Neural cell (in vitro differentiated cells): ENCODE data around the gene CCNY. TPM values are rescaled to one million over a fixed set of nuclear protein-coding genes. Genes with fewer than 3 reads are reported as not detected.

Experiments used
- H2AFZ ChIP-seq: fragments of 200-600, 300-800 bp; sonication (generic), shearing (Covaris generic); 2 replicates; pipeline ENCODE4 v1.6.0; 2014; ENCODE audit warnings: low read depth, mild to moderate bottlenecking, antibody characterized with exemption, low read length, moderate library complexity
- H3F3A ChIP-seq: fragments of 200-600 bp; shearing (Covaris generic); 2 replicates; pipeline ENCODE4 v1.6.1; 2016; ENCODE audit warnings: mild to moderate bottlenecking, moderate library complexity, mixed read lengths, antibody characterized with exemption, low read length; ENCODE audit not compliant: insufficient read depth, poor library complexity, severe bottlenecking
- H3K27ac ChIP-seq: fragments of 200-600, 300-800 bp; sonication (generic), shearing (Covaris generic); 2 replicates; pipeline ENCODE4 v1.5.1; 2014; ENCODE audit warnings: mild to moderate bottlenecking, low read length, moderate library complexity
- H3K27me3 ChIP-seq: fragments of 300-800, 200-600 bp; sonication (generic), shearing (Covaris generic); 2 replicates; pipeline ENCODE4 v1.6.0; 2014; ENCODE audit warnings: mild to moderate bottlenecking, low read depth, low read length, moderate library complexity; ENCODE audit not compliant: insufficient read depth
- H3K36me3 ChIP-seq: fragments of 300-800, 200-600 bp; sonication (generic), shearing (Covaris generic); 2 replicates; pipeline ENCODE4 v1.5.1; 2014; ENCODE audit warnings: mild to moderate bottlenecking, antibody characterized with exemption, low read length, moderate library complexity; ENCODE audit not compliant: insufficient read depth
- H3K4me2 ChIP-seq: fragments of 300-800, 200-600 bp; sonication (generic), shearing (Covaris generic); 2 replicates; pipeline ENCODE4 v1.6.0; 2014; ENCODE audit warnings: mild to moderate bottlenecking, low read length
- H3K4me3 ChIP-seq: fragments of 300-800, 200-600 bp; sonication (generic), shearing (Covaris generic); 2 replicates; pipeline ENCODE4 v1.5.1; 2014; ENCODE audit warnings: mild to moderate bottlenecking, low read length, moderate library complexity
- H3K79me2 ChIP-seq: fragments of 200-600 bp; shearing (Covaris generic); replicated peaks from 2 replicates; pipeline ENCODE4 v1.6.0; 2014; ENCODE audit warnings: mild to moderate bottlenecking, low read length, moderate library complexity; ENCODE audit not compliant: insufficient read depth
- H3K9ac ChIP-seq: fragments of 300-800, 200-600 bp; sonication (generic), shearing (Covaris generic); 2 replicates; pipeline ENCODE4 v1.6.1; 2016; ENCODE audit warnings: mild to moderate bottlenecking, low read length, mixed read lengths
- H3K9me2 ChIP-seq: fragments of 200-600 bp; shearing (Covaris generic); 2 replicates; pipeline ENCODE4 v1.6.1; 2016; ENCODE audit warnings: mild to moderate bottlenecking, low read length, mixed read lengths; ENCODE audit not compliant: insufficient read depth
- H3K9me3 ChIP-seq: fragments of 200-600, 300-800 bp; sonication (generic), shearing (Covaris generic); 2 replicates; pipeline ENCODE4 v1.6.1; 2016; ENCODE audit warnings: mild to moderate bottlenecking, mixed run types, low read length, moderate library complexity, mixed read lengths
- H4K20me1 ChIP-seq: fragments of 200-600 bp; shearing (Covaris generic); 2 replicates; pipeline ENCODE4 v1.6.1; 2016; ENCODE audit warnings: mild to moderate bottlenecking, mixed run types; ENCODE audit not compliant: insufficient read depth
- CTCF ChIP-seq: fragments of 450-650 bp; IDR thresholded peaks from 2 replicates; pipeline ENCODE4 v1.5.1; 2014; ENCODE audit warnings: antibody characterized with exemption, mild to moderate bottlenecking, moderate library complexity; ENCODE audit not compliant: poor library complexity, severe bottlenecking
- EP300 ChIP-seq: fragments of 450-650 bp; conservative IDR thresholded peaks from 2 replicates; pipeline ENCODE4 v1.6.1; 2014; ENCODE audit warnings: antibody characterized with exemption, mild to moderate bottlenecking, moderate library complexity; ENCODE audit not compliant: poor library complexity, severe bottlenecking
- EZH2 ChIP-seq: fragments of 200-600, 300-800 bp; shearing (Covaris generic), sonication (generic); IDR thresholded peaks from 2 replicates; pipeline ENCODE4 v1.6.1; 2014; ENCODE audit warnings: antibody characterized with exemption, low read length, borderline replicate concordance, mild to moderate bottlenecking; ENCODE audit not compliant: insufficient read depth, poor library complexity, severe bottlenecking
- MXI1 ChIP-seq: fragments of 450-650 bp; conservative IDR thresholded peaks from 2 replicates; pipeline ENCODE4 v1.6.1; 2014; ENCODE audit warnings: antibody characterized with exemption, mild to moderate bottlenecking; ENCODE audit not compliant: poor library complexity, severe bottlenecking
- POLR2AphosphoS5 ChIP-seq: IDR thresholded peaks from 2 replicates; pipeline ENCODE4 v1.6.1; 2012
- RAD21 ChIP-seq: fragments of 450-650 bp; conservative IDR thresholded peaks from 2 replicates; pipeline ENCODE4 v1.6.1; 2014; ENCODE audit warnings: antibody characterized with exemption, mild to moderate bottlenecking, moderate library complexity
- REST ChIP-seq: IDR thresholded peaks from 2 replicates; pipeline ENCODE4 v1.6.1; 2012; ENCODE audit warnings: borderline replicate concordance
- SMC3 ChIP-seq: fragments of 450-650 bp; conservative IDR thresholded peaks from 2 replicates; pipeline ENCODE4 v1.6.1; 2014; ENCODE audit warnings: antibody characterized with exemption, mild to moderate bottlenecking, moderate library complexity; ENCODE audit not compliant: poor library complexity
- TAF1 ChIP-seq: IDR thresholded peaks from 2 replicates; pipeline ENCODE4 v1.6.1; 2012; ENCODE audit warnings: low read depth
- polyA plus RNA-seq: library from polyadenylated mRNA; depleted of rRNA; stranded (reverse); fragments of >200 nt; gene quantifications from 2 replicates; pipeline ENCODE4 v1.2.3, GENCODE V29; 2014

CCNY gene
- polyA plus RNA-seq, 1 donor from 2014 or later, result 36.4 TPM

- TF ChIP-seq RAD21 (no peak), EZH2 (no peak), CTCF (no peak), TAF1 (no peak), POLR2AphosphoS5 (no peak)
- Histone ChIP-seq H3K4me3 (peak overlapping the region; percentile 57), H3K27ac (peak overlapping the region; percentile 66), H3K9me2 (no peaks in the 10 kb centered on the region), H4K20me1 (no peaks in the 10 kb centered on the region), H3K79me2 (peaks cover 28% of the 10 kb centered on the region), H3K27me3 (no peaks in the 10 kb centered on the region), H3K36me3 (no peaks in the 10 kb centered on the region), H2AFZ (no peak overlapping the region), H3K9me3 (no peaks in the 10 kb centered on the region), H3K4me2 (peak overlapping the region; percentile 6), H3F3A (no peaks in the 10 kb centered on the region), H3K9ac (no peak overlapping the region)
These were observed 129.4 kb downstream of the CCNY start for GRCh38 chr10:35465673-35466072.

DNA sequence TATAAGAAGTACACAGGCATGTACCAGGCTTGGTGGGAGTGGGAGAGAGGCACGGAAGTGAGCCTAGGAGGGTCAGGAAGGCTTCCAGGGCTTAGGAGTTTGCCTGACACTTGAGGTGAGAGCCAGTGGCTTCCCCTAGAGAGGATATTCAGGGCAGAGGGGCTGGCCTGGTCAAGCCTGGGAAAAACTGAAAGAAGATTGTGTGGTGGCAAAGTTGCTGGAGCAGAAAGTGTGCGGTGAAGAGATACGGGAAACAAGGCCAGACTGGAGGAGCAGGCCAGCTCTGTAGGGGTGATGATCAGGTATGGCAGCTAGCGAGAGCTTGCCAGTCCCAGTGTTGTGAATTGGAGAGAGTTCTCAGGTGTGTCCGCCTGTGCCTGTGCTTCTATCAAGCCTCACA, 129.9 kb downstream of the CCNY start:
- no peaks in the 10 kb centered on the region for H3K9me3 ChIP-seq
- no peak for TF ChIP-seq POLR2AphosphoS5
- TF ChIP-seq REST, result no peak
- no peak for TF ChIP-seq MXI1
- no peak for TF ChIP-seq SMC3
- no peak for TF ChIP-seq EZH2
- no peak for TF ChIP-seq EP300
- TF ChIP-seq TAF1, result no peak
- TF ChIP-seq CTCF, result no peak
- TF ChIP-seq RAD21, result no peak
- no peaks in the 10 kb centered on the region for H3K36me3 ChIP-seq
- no peak overlapping the region for H3K4me2 ChIP-seq
- H3K79me2 ChIP-seq, result peaks cover 28% of the 10 kb centered on the region
- no peak overlapping the region for H3K27ac ChIP-seq
- H3K9ac ChIP-seq, result no peak overlapping the region
- no peaks in the 10 kb centered on the region for H4K20me1 ChIP-seq
- H3K9me2 ChIP-seq, result no peaks in the 10 kb centered on the region
- H3F3A ChIP-seq, result peaks cover 2% of the 10 kb centered on the region
- no peak overlapping the region for H3K4me3 ChIP-seq
- no peak overlapping the region for H2AFZ ChIP-seq
- no peaks in the 10 kb centered on the region for H3K27me3 ChIP-seq
